ENCODE data around the gene RHOJ.

DNA sequence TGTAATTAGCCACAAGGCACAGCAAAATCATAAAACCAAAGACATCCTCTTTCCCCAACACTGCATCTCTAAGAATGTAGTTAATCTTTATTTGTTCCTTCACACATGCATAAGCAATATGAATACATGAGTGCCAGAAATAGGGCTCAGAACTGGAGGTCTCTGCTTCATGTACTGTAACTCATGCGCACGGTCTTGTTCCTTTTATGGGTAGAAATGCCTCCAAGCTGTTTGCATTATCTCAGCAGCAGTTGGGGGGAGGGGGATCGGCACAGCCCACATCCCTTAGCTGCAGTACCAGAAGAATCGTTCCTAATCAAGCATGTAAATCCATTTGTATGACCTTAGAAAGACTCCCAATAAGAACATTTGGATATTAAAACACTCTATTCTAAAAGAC, 20.0 kb downstream of the RHOJ start:
- TF ChIP-seq POU5F1 (IDR thresholded peaks at IDR 0.05; ENCODE audit: low read depth, low read length) (no peak), CEBPB (IDR thresholded peaks at IDR 0.05; ENCODE audit: low read depth, low read length) (no peak), POLR2A (IDR thresholded peaks at IDR 0.05; ENCODE audit: control extremely low read depth in 1 of 2, low read depth in 2 of 2, low read length in 2 of 2) (no peak), SP1 (IDR thresholded peaks at IDR 0.05; ENCODE audit: low read depth, low read length) (no peak), SIRT6 (IDR thresholded peaks at IDR 0.05; ENCODE audit: low read length) (no peak), TAF1 (IDR thresholded peaks at IDR 0.05; ENCODE audit: low read depth, low read length) (no peak), POLR2AphosphoS5 (IDR thresholded peaks at IDR 0.05; ENCODE audit: low read depth, low read length) (no peak), TCF12 (IDR thresholded peaks at IDR 0.05; ENCODE audit: low read depth, low read length) (no peak)
- TF ChIP-seq, protein P1, sequence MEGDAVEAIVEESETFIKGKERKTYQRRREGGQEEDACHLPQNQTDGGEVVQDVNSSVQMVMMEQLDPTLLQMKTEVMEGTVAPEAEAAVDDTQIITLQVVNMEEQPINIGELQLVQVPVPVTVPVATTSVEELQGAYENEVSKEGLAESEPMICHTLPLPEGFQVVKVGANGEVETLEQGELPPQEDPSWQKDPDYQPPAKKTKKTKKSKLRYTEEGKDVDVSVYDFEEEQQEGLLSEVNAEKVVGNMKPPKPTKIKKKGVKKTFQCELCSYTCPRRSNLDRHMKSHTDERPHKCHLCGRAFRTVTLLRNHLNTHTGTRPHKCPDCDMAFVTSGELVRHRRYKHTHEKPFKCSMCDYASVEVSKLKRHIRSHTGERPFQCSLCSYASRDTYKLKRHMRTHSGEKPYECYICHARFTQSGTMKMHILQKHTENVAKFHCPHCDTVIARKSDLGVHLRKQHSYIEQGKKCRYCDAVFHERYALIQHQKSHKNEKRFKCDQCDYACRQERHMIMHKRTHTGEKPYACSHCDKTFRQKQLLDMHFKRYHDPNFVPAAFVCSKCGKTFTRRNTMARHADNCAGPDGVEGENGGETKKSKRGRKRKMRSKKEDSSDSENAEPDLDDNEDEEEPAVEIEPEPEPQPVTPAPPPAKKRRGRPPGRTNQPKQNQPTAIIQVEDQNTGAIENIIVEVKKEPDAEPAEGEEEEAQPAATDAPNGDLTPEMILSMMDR (IDR thresholded peaks at IDR 0.05; ENCODE audit: control extremely low read depth in 1 of 3, insufficient read depth in 1 of 3, low read depth in 1 of 3, low read length in 3 of 3) = no peak

Data from H1 (cell line).